ENCODE results near the gene FARS2. TPM values are rescaled to one million over a fixed set of nuclear protein-coding genes. Genes with fewer than 3 reads are reported as not detected.

FARS2 gene
- total RNA-seq, 4 donors from 2014 or later: 16.4 to 26.1 (median 21.4) TPM

DNA sequence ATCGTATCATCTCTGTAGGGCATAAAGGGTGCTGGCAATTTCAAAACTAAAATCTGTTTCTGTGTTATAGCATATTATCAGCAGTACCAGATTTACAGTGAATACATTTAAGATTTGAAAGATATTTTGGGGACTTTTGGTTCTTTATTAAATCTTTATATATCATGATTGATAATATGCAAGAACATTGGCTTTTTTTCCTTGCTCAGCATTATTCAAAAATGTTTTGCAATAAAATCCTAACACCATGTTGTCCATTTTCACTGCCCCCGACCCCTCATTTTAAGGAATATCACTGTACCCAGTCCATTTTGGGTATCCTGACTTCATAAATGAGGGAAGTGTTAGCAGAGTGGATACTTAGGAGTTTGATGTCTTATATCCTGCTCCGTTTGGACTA, 16.3 kb downstream of the FARS2 start:
- Histone ChIP-seq H3K36me3 (no peaks in the 10 kb centered on the region), H3K9me3 (no peaks in the 10 kb centered on the region), H3K4me1 (no peaks in the 10 kb centered on the region), H3K27ac (no peak overlapping the region), H3K27me3 (no peaks in the 10 kb centered on the region), H3K4me3 (no peak overlapping the region)
- DNase-seq (ENCODE audit: low spot score in 2 of 2): no peak
- TF ChIP-seq, protein P1, sequence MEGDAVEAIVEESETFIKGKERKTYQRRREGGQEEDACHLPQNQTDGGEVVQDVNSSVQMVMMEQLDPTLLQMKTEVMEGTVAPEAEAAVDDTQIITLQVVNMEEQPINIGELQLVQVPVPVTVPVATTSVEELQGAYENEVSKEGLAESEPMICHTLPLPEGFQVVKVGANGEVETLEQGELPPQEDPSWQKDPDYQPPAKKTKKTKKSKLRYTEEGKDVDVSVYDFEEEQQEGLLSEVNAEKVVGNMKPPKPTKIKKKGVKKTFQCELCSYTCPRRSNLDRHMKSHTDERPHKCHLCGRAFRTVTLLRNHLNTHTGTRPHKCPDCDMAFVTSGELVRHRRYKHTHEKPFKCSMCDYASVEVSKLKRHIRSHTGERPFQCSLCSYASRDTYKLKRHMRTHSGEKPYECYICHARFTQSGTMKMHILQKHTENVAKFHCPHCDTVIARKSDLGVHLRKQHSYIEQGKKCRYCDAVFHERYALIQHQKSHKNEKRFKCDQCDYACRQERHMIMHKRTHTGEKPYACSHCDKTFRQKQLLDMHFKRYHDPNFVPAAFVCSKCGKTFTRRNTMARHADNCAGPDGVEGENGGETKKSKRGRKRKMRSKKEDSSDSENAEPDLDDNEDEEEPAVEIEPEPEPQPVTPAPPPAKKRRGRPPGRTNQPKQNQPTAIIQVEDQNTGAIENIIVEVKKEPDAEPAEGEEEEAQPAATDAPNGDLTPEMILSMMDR (IDR thresholded peaks at IDR 0.05): no peak
- TF ChIP-seq POLR2A (IDR thresholded peaks at IDR 0.05) (no peak), EP300 (IDR thresholded peaks at IDR 0.05) (no peak)
- WGBS, 2 donors: 80 to 82% methylated on average over 3 of the region's 3 CpGs

DNA sequence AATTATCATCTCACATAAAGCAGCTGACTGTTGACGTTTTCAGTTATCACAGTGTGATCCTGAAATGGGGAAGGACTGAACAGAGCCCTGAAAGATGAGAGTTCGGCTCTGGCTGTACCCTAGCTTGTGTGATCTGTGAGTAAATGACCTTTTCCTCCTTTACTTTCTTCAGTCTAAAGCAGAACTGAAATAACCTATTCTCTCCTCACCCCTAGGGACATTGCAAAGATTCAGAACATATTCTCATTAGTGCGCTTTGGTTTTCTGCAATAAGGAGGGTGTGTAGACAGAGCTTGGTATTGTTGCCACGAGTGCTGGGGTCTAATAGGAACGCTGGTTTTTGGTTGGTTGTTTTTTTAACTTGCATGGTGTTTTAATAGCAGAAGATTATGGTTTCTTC, 16.7 kb downstream of the FARS2 start:
- Histone ChIP-seq H3K27me3 (no peaks in the 10 kb centered on the region), H3K4me3 (no peak overlapping the region), H3K4me1 (no peaks in the 10 kb centered on the region), H3K36me3 (no peaks in the 10 kb centered on the region), H3K9me3 (no peaks in the 10 kb centered on the region), H3K27ac (no peak overlapping the region)
- no peak for DNase-seq (ENCODE audit: low spot score in 2 of 2)
- TF ChIP-seq, protein P1 (IDR thresholded peaks at IDR 0.05): no peak
- TF ChIP-seq POLR2A (IDR thresholded peaks at IDR 0.05): no peak
- no peak for TF ChIP-seq EP300 (IDR thresholded peaks at IDR 0.05)
- 64% methylated on average over 5 of the region's 5 CpGs for WGBS, 2 donors

GRCh38 chr6:5278565-5279120, 17.3 kb downstream of the FARS2 start:
- Histone ChIP-seq H3K4me1 (no peaks in the 10 kb centered on the region), H3K4me3 (no peak overlapping the region), H3K27me3 (no peaks in the 10 kb centered on the region), H3K9me3 (no peaks in the 10 kb centered on the region), H3K27ac (no peak overlapping the region), H3K36me3 (no peaks in the 10 kb centered on the region)
- DNase-seq (ENCODE audit: low spot score in 2 of 2): no peak
- TF ChIP-seq POLR2A (IDR thresholded peaks at IDR 0.05) (no peak), EP300 (IDR thresholded peaks at IDR 0.05) (no peak)
- TF ChIP-seq, protein P1 (IDR thresholded peaks at IDR 0.05): no peak
- 83 to 86% methylated on average over 3 of the region's 3 CpGs for WGBS, 2 donors

- Histone ChIP-seq H3K36me3 (peaks cover 0 to 2% (median 0%) of the 10 kb centered on the region in 3 donors), H3K4me3 (no peak overlapping the region), H3K27me3 (no peaks in the 10 kb centered on the region), H3K27ac (no peak overlapping the region), H3K9me3 (no peaks in the 10 kb centered on the region), H3K4me1 (no peaks in the 10 kb centered on the region)
- no peak for TF ChIP-seq POLR2A (IDR thresholded peaks at IDR 0.05)
- TF ChIP-seq, protein P1 (IDR thresholded peaks at IDR 0.05): no peak
- TF ChIP-seq EP300 (IDR thresholded peaks at IDR 0.05): no peak
- no peak for DNase-seq (ENCODE audit: low spot score in 2 of 2)
- WGBS, 2 donors: 92 to 96% methylated on average over 2 of the region's 2 CpGs
Observed at GRCh38 chr6:5279891-5280338, 18.6 kb downstream of the FARS2 start.

DNA sequence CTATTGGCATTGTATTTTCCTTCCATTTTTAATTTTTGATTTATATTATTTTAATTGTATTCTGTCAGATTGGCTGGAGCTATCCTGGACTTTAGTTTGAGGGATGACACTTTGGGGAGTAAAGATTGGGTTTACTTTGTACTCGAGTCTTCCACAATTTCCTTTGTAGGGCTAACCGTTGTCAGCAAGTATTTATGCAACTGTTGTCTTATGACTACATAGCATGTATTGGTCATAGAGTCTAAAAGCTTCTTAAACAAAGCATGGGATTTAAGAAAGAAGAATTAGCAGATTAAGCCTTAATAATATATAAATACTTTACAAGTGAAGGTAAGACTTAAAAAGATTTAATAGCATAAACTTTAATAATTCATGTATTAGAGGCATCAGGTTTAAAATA, 19.6 kb downstream of the FARS2 start:
- H3K4me3 ChIP-seq: no peak overlapping the region
- no peak for DNase-seq (ENCODE audit: low spot score in 2 of 2)
- no peaks in the 10 kb centered on the region for H3K9me3 ChIP-seq
- peaks cover 0 to 6% (median 0%) of the 10 kb centered on the region in 3 donors for H3K36me3 ChIP-seq
- H3K27ac ChIP-seq: no peak overlapping the region
- H3K4me1 ChIP-seq: no peaks in the 10 kb centered on the region
- WGBS, 2 donors: 63 to 80% methylated on average over 2 of the region's 2 CpGs
- TF ChIP-seq, protein P1 (IDR thresholded peaks at IDR 0.05): no peak
- TF ChIP-seq EP300 (IDR thresholded peaks at IDR 0.05) (no peak), POLR2A (IDR thresholded peaks at IDR 0.05) (no peak)
- H3K27me3 ChIP-seq: no peaks in the 10 kb centered on the region
